Endothelial cell of umbilical vein (primary cell): ENCODE data around the gene PALM. TPM values are rescaled to one million over a fixed set of nuclear protein-coding genes. Genes with fewer than 3 reads are reported as not detected.

Experiments used
- BruUV-seq: library from RNA; stranded (reverse); fragments of 400-500 nt; replicated peaks from 2 replicates; lab custom pipeline; 2021; lab: Mats Ljungman, UMichigan
- CTCF ChIA-PET: fragments of 300-600, 350-600 bp; sonication (Branson Sonifier 250); formaldehyde crosslinking; loops from one replicate; lab custom pipeline; 2021; ENCODE audit warnings: antibody characterized with exemption, inconsistent platforms; lab: Charles Lee
- POLR2A ChIA-PET: fragments of 300-600, 350-600 bp; sonication (Branson Sonifier 250); formaldehyde crosslinking; loops from one replicate; lab custom pipeline; 2021; ENCODE audit warnings: antibody characterized with exemption, inconsistent platforms; lab: Charles Lee
- DNase-seq: peaks from one replicate; pipeline ENCODE4 v3.0.0-alpha.2; 2011; ENCODE audit warnings: low read depth, low spot score
- FAIRE-seq: peaks from 2 replicates; lab custom pipeline; 2011; peaks lifted over from hg19 to GRCh38; lab: Jason Lieb, UNC
- H2AFZ ChIP-seq: 2 replicates; pipeline ENCODE4 v1.6.0; 2012; ENCODE audit warnings: low read depth, low read length, control low read depth, inconsistent platforms
- H3K27ac ChIP-seq: 2 replicates; pipeline ENCODE4 v1.5.1; 2011; ENCODE audit warnings: low read depth, mild to moderate bottlenecking, control low read depth, low read length, moderate library complexity; ENCODE audit not compliant: insufficient read depth
- H3K27me3 ChIP-seq, 2 experiments: 2 replicates each; pipeline versions ENCODE4 v1.6.0 to v1.6.1; 2011; ENCODE audit warnings: low read length in 2 of 2, mixed read lengths in 1 of 2; ENCODE audit not compliant: control insufficient read depth in 2 of 2, insufficient read depth in 2 of 2
- H3K36me3 ChIP-seq, 2 experiments: 2 replicates in 1 of 2; 3 replicates in 1 of 2; pipeline ENCODE4 v1.5.1; 2011; ENCODE audit warnings: low read length in 2 of 2, mild to moderate bottlenecking in 1 of 2, moderate library complexity in 1 of 2; ENCODE audit not compliant: control insufficient read depth in 2 of 2, insufficient read depth in 2 of 2; ENCODE audit errors: extremely low read depth in 1 of 2
- H3K4me1 ChIP-seq: 3 replicates; pipeline ENCODE4 v1.5.1; 2011; ENCODE audit warnings: mild to moderate bottlenecking, low read length; ENCODE audit not compliant: control insufficient read depth, insufficient read depth; ENCODE audit errors: extremely low read depth
- H3K4me2 ChIP-seq: 2 replicates; pipeline ENCODE4 v1.6.1; 2011; ENCODE audit warnings: low read length, control low read depth, mixed read lengths; ENCODE audit not compliant: insufficient read depth
- H3K4me3 ChIP-seq, 3 experiments: fragments of 200-600 bp in 1 of 3; sonication (generic), shearing (Covaris generic) in 1 of 3; replicated peaks in 1 of 3; 2 replicates each; pipeline ENCODE4 v1.5.1; 2011 to 2016; ENCODE audit warnings: control low read depth in 3 of 3, low read length in 3 of 3, mild to moderate bottlenecking in 2 of 3, inconsistent platforms in 1 of 3, low read depth in 1 of 3, moderate library complexity in 1 of 3; ENCODE audit not compliant: insufficient read depth in 1 of 3
- H3K79me2 ChIP-seq: 2 replicates; pipeline ENCODE4 v1.6.0; 2012; ENCODE audit warnings: low read length, inconsistent platforms; ENCODE audit not compliant: control insufficient read depth, insufficient read depth
- H3K9ac ChIP-seq: replicated peaks from 2 replicates; pipeline ENCODE3; 2011; ENCODE audit warnings: low read length, control low read depth; ENCODE audit not compliant: insufficient read depth; ENCODE audit errors: extremely low read depth
- H3K9me1 ChIP-seq: replicated peaks from 3 replicates; pipeline ENCODE4 v1.6.0; 2011; ENCODE audit warnings: mild to moderate bottlenecking, low read length; ENCODE audit not compliant: control insufficient read depth, insufficient read depth; ENCODE audit errors: extremely low read depth
- H3K9me3 ChIP-seq: replicated peaks from 2 replicates; pipeline ENCODE4 v1.5.1; 2012; ENCODE audit warnings: low read length, inconsistent platforms; ENCODE audit not compliant: control insufficient read depth, insufficient read depth
- H4K20me1 ChIP-seq: replicated peaks from 2 replicates; pipeline ENCODE3; 2011; ENCODE audit warnings: mild to moderate bottlenecking, low read length; ENCODE audit not compliant: control insufficient read depth, insufficient read depth; ENCODE audit errors: extremely low read depth
- EZH2 ChIP-seq: IDR thresholded peaks from 2 replicates; pipeline ENCODE4 v1.6.1; 2012; ENCODE audit warnings: borderline replicate concordance, low read depth, mild to moderate bottlenecking, moderate library complexity, low read length, inconsistent platforms; ENCODE audit not compliant: severe bottlenecking
- FOS ChIP-seq: IDR thresholded peaks from 2 replicates; pipeline ENCODE4 v1.6.1; 2011; ENCODE audit warnings: mild to moderate bottlenecking, low read length, moderate library complexity, borderline replicate concordance; ENCODE audit not compliant: insufficient read depth
- GATA2 ChIP-seq: IDR thresholded peaks from 2 replicates; pipeline ENCODE4 v1.7.0; 2011; ENCODE audit warnings: low read depth, mild to moderate bottlenecking, moderate library complexity, mixed read lengths, low read length; ENCODE audit not compliant: insufficient read length, insufficient read depth
- JUN ChIP-seq: IDR thresholded peaks from 2 replicates; pipeline ENCODE4 v1.6.1; 2011; ENCODE audit warnings: borderline replicate concordance, low read depth; ENCODE audit not compliant: insufficient read length, insufficient read depth
- MYC ChIP-seq: IDR thresholded peaks from one replicate; pipeline ENCODE4 v1.6.1; 2011; ENCODE audit warnings: mild to moderate bottlenecking, low read depth, low read length
- POLR2A ChIP-seq: IDR thresholded peaks from 2 replicates; pipeline ENCODE4 v1.6.1; 2012; ENCODE audit warnings: low read depth, mild to moderate bottlenecking, control low read depth, low read length
- POLR2AphosphoS5 ChIP-seq: IDR thresholded peaks from 2 replicates; pipeline ENCODE4 v1.6.1; 2012; ENCODE audit warnings: low read depth, mild to moderate bottlenecking, control low read depth, low read length, moderate library complexity; ENCODE audit not compliant: insufficient read depth
- dilution Hi-C: fragments of 300-500 bp; cut with MboI; formaldehyde crosslinking; loops from one replicate; pipeline ENCODE4 v1.15.0; 2019; ENCODE audit warnings: low sequenced_read_pairs; ENCODE audit not compliant: extremely low pct_ligation_motif_present
- intact Hi-C: fragments of 100-400 bp; cut with micrococcal nuclease; formaldehyde crosslinking; loops from one replicate; pipeline ENCODE4 v1.10.0; 2022
- polyA plus RNA-seq, 4 experiments: library from polyadenylated mRNA; depleted of rRNA in 3 of 4; stranded (reverse) in 3 of 4; unstranded in 1 of 4; fragments of >200 nt; gene quantifications; 2 replicates each; pipeline versions ENCODE4 v1.2.1 to v1.2.3, GENCODE V29; 2011 to 2012; ENCODE audit warnings: missing spikeins in 1 of 4
- total RNA-seq: library from RNA; stranded (reverse); gene quantifications from 2 replicates; pipeline ENCODE4 v1.2.3, GENCODE V29; 2021
- TF ChIP-seq, protein P1 (sequence below), 2 donors: IDR thresholded peaks; 1 replicate in 1 of 2; 2 replicates in 1 of 2; pipeline ENCODE4 v1.5.1; 2011; ENCODE audit warnings: low read length in 2 of 2, mild to moderate bottlenecking in 2 of 2, moderate library complexity in 2 of 2, control low read depth in 1 of 2, inconsistent platforms in 1 of 2, low read depth in 1 of 2; ENCODE audit not compliant: insufficient read depth in 1 of 2; ENCODE audit errors: extremely low read depth in 1 of 2
- TF ChIP-seq, protein P2 (sequence below): IDR thresholded peaks from 2 replicates; pipeline ENCODE4 v1.6.1; 2011; ENCODE audit not compliant: insufficient read depth, insufficient read length

The PALM gene
- total and polyA plus RNA-seq, 2 donors (not counting 3 experiments of a cell fraction or from before 2014, with no cell fraction given): 3.9 to 31.8 TPM

DNA sequence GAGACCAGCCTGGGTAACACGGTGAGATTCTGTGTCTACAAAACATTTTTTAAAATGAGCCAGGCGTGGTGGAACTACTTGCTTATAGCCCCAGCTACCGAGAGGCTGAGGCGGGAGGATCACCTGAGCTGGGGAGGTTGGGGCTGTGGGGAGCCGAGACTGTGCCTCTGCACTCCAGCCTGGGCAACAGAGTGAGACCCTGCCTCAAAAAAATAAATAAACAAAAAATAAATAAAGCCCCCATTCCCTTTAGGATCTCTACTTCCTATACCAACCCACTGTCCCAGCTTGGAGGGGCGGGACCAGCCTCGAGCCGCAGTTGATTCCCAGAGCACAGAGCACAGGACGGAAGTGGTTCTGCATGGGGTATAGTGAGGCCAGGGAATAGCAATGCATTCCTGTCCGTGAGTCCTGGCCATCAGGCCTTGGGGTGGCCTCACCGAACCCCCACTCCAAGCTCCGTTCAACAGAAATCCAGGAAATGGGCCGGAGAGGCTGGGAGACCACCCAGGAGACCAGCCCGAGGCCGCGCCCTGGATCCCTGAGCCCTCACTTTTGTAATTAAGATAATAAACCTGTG lies 83.7 kb downstream of the PALM start:
- dilution Hi-C loops: no loop called here
- BruUV-seq: no TSS peak
- TF ChIP-seq, protein P1, sequence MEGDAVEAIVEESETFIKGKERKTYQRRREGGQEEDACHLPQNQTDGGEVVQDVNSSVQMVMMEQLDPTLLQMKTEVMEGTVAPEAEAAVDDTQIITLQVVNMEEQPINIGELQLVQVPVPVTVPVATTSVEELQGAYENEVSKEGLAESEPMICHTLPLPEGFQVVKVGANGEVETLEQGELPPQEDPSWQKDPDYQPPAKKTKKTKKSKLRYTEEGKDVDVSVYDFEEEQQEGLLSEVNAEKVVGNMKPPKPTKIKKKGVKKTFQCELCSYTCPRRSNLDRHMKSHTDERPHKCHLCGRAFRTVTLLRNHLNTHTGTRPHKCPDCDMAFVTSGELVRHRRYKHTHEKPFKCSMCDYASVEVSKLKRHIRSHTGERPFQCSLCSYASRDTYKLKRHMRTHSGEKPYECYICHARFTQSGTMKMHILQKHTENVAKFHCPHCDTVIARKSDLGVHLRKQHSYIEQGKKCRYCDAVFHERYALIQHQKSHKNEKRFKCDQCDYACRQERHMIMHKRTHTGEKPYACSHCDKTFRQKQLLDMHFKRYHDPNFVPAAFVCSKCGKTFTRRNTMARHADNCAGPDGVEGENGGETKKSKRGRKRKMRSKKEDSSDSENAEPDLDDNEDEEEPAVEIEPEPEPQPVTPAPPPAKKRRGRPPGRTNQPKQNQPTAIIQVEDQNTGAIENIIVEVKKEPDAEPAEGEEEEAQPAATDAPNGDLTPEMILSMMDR (IDR thresholded peaks at IDR 0.05; ENCODE audit: extremely low read depth in 1 of 2, insufficient read depth in 1 of 2, low read depth in 1 of 2, low read length in 2 of 2): no peak
- CTCF ChIA-PET: interaction anchor here (2.1 kb wide), 1 partner anchor 22 kb away, joined by 6 read pairs; no protein-coding TSS in a partner anchor
- DNase-seq: no peak
- Histone ChIP-seq H3K36me3 (no peaks in the 10 kb centered on the region), H3K27me3 (no peaks in the 10 kb centered on the region), H3K4me2 (no peak overlapping the region), H3K79me2 (no peaks in the 10 kb centered on the region), H3K4me1 (peaks cover 27% of the 10 kb centered on the region), H3K27ac (no peak overlapping the region), H3K9me3 (no peaks in the 10 kb centered on the region), H4K20me1 (no peaks in the 10 kb centered on the region), H2AFZ (no peak overlapping the region), H3K9ac (no peak overlapping the region), H3K4me3 (no peak overlapping the region), H3K9me1 (no peaks in the 10 kb centered on the region)
- no peak for FAIRE-seq
- POLR2A ChIA-PET: no interaction called here
- intact Hi-C loops: loop anchor here (10.0 kb wide), 1 partner anchor 452 kb away; the partner anchor contains the start of genes ATP5F1D and MIDN

DNA sequence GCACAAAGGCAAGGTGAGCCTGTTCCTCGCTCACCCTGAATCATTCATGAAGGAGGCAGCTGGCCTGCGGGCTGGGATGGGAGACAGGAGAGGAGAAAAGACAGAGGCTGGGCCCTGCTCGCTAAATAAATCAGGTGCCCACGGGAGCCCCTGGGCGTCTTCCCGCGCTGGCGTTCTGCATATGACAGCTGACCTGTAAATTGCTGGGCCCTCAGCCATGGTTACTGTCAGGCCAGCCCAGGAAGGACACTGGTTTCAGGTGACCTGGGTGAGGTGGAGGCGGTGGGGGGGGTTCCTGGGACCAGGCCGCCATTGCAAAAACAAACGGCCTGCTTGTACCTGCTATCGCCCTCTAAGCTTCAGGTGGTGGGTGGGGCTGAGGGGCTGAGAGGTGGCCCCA lies 85.1 kb downstream of the PALM start:
- no peak overlapping the region for H3K27ac ChIP-seq
- BruUV-seq: no TSS peak
- no peaks in the 10 kb centered on the region for H4K20me1 ChIP-seq
- H3K4me3 ChIP-seq: no peak overlapping the region
- no peaks in the 10 kb centered on the region for H3K9me1 ChIP-seq
- H3K36me3 ChIP-seq: peaks cover 0 to 1% of the 10 kb centered on the region in 2 experiments
- H3K9me3 ChIP-seq: no peaks in the 10 kb centered on the region
- H3K9ac ChIP-seq: no peak overlapping the region
- POLR2A ChIA-PET: no interaction called here
- H3K4me1 ChIP-seq: peaks cover 22% of the 10 kb centered on the region
- TF ChIP-seq MYC: no peak
- no peak for TF ChIP-seq GATA2
- TF ChIP-seq POLR2AphosphoS5: no peak
- TF ChIP-seq, protein P2, sequence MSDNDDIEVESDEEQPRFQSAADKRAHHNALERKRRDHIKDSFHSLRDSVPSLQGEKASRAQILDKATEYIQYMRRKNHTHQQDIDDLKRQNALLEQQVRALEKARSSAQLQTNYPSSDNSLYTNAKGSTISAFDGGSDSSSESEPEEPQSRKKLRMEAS: no peak
- TF ChIP-seq JUN: no peak
- no peak for TF ChIP-seq FOS
- no peak for TF ChIP-seq EZH2
- no peak for TF ChIP-seq POLR2A
- TF ChIP-seq, protein P1 (IDR thresholded peaks at IDR 0.05; ENCODE audit: extremely low read depth in 1 of 2, insufficient read depth in 1 of 2, low read depth in 1 of 2, low read length in 2 of 2): no peak
- H3K79me2 ChIP-seq: peaks cover 10% of the 10 kb centered on the region
- intact Hi-C loops: loop anchor here (10.0 kb wide), 1 partner anchor 451 kb away; the partner anchor contains the start of genes ATP5F1D and MIDN
- H2AFZ ChIP-seq: no peak overlapping the region
- CTCF ChIA-PET: no interaction called here
- no peaks in the 10 kb centered on the region for H3K27me3 ChIP-seq
- FAIRE-seq (no peak), DNase-seq (no peak)
- H3K4me2 ChIP-seq: no peak overlapping the region
- dilution Hi-C loops: no loop called here
